HEK293 (cell line): ENCODE measurements around the gene ALS2CL.

ENCODE experiments used
- CTCF ChIA-PET: fragments of 350-600 bp; formaldehyde crosslinking; extraction: SDS; loops from one replicate; lab custom pipeline; 2021; ENCODE audit warnings: antibody characterized with exemption; lab: Yijun Ruan, JAX
- POLR2A ChIA-PET: fragments of 300-600 bp; formaldehyde crosslinking; extraction: SDS; loops from one replicate; lab custom pipeline; 2020; ENCODE audit warnings: antibody characterized with exemption, inconsistent platforms; lab: Yijun Ruan, JAX
- H3K27ac ChIP-seq: fragments of 200-500 bp; sonication (Bioruptor generic); 2 replicates; pipeline ENCODE4 v1.5.1; 2014; ENCODE audit warnings: low read depth, low read length, control low read depth, inconsistent platforms; ENCODE audit errors: extremely low read depth
- H3K36me3 ChIP-seq, 2 experiments: fragments of 200-500 bp in 1 of 2; sonication (Bioruptor generic) in 1 of 2; 1 replicate in 1 of 2; 2 replicates in 1 of 2; pipeline ENCODE4 v1.5.1; 2014 to 2017; ENCODE audit warnings: inconsistent platforms in 2 of 2, low read length in 2 of 2; ENCODE audit not compliant: control insufficient read depth in 2 of 2, insufficient read depth in 1 of 2
- H3K4me1 ChIP-seq: fragments of 200-500 bp; sonication (Bioruptor generic); 2 replicates; pipeline ENCODE4 v1.5.1; 2014; ENCODE audit warnings: mild to moderate bottlenecking, low read length, inconsistent platforms; ENCODE audit not compliant: control insufficient read depth, insufficient read depth
- H3K4me3 ChIP-seq: 2 replicates; pipeline ENCODE4 v1.5.1; 2011; ENCODE audit warnings: low read depth, mild to moderate bottlenecking, control low read depth, low read length, moderate library complexity
- H3K9me3 ChIP-seq: fragments of 200-500 bp; sonication (Bioruptor generic); 2 replicates; pipeline ENCODE4 v1.5.1; 2014; ENCODE audit warnings: low read depth, low read length, inconsistent platforms; ENCODE audit not compliant: control insufficient read depth, insufficient read depth
- BCL11B ChIP-seq: fragments of 450-650 bp; formaldehyde crosslinking; IDR thresholded peaks from 2 replicates; pipeline ENCODE4 v1.5.1; 2016; ENCODE audit warnings: low read depth, missing biosample characterization, missing genetic modification characterization
- FEZF1 ChIP-seq: fragments of 450-650 bp; formaldehyde crosslinking; IDR thresholded peaks from 2 replicates; pipeline ENCODE4 v1.5.1; 2016; ENCODE audit warnings: missing biosample characterization, missing genetic modification characterization
- KLF10 ChIP-seq: fragments of 450-650 bp; IDR thresholded peaks from 2 replicates; pipeline ENCODE4 v1.5.1; 2018; ENCODE audit warnings: missing biosample characterization, mild to moderate bottlenecking, missing genetic modification characterization
- PRDM1 ChIP-seq: fragments of 450-650 bp; formaldehyde crosslinking; IDR thresholded peaks from 2 replicates; pipeline ENCODE4; 2016; ENCODE audit warnings: missing biosample characterization, missing genetic modification characterization
- ZBTB21 ChIP-seq: fragments of 450-650 bp; formaldehyde crosslinking; IDR thresholded peaks from 2 replicates; pipeline ENCODE4 v1.5.1; 2017; ENCODE audit warnings: missing biosample characterization, missing genetic modification characterization
- ZNF133 ChIP-seq: fragments of 450-650 bp; formaldehyde crosslinking; IDR thresholded peaks from 2 replicates; pipeline ENCODE4 v1.5.1; 2016; ENCODE audit warnings: missing biosample characterization, missing genetic modification characterization
- ZNF350 ChIP-seq: fragments of 450-650 bp; formaldehyde crosslinking; IDR thresholded peaks from 2 replicates; pipeline ENCODE4 v1.5.0; 2017; ENCODE audit warnings: missing biosample characterization, mild to moderate bottlenecking, missing genetic modification characterization
- ZNF521 ChIP-seq: fragments of 450-650 bp; formaldehyde crosslinking; IDR thresholded peaks from 2 replicates; pipeline ENCODE4 v1.5.1; 2017; ENCODE audit warnings: missing biosample characterization, mild to moderate bottlenecking, missing genetic modification characterization
- ZNF529 ChIP-seq: fragments of 450-650 bp; formaldehyde crosslinking; IDR thresholded peaks from 2 replicates; pipeline ENCODE4 v1.5.1; 2017; ENCODE audit warnings: missing genetic modification characterization, missing biosample characterization; ENCODE audit not compliant: insufficient replicate concordance
- ZNF660 ChIP-seq: fragments of 450-650 bp; IDR thresholded peaks from 2 replicates; pipeline ENCODE4 v1.5.1; 2018; ENCODE audit warnings: missing biosample characterization, mild to moderate bottlenecking, missing genetic modification characterization
- ZNF677 ChIP-seq: fragments of 450-650 bp; IDR thresholded peaks from 2 replicates; pipeline ENCODE4 v1.5.0; 2018; ENCODE audit warnings: missing biosample characterization, mild to moderate bottlenecking, missing genetic modification characterization, moderate library complexity
- ZSCAN23 ChIP-seq: fragments of 450-650 bp; formaldehyde crosslinking; IDR thresholded peaks from 2 replicates; pipeline ENCODE4 v1.5.1; 2016; ENCODE audit warnings: missing biosample characterization, missing genetic modification characterization
- TF ChIP-seq, protein P1 (sequence below): fragments of 450-650 bp; IDR thresholded peaks from 2 replicates; pipeline ENCODE4 v1.5.1; 2018; ENCODE audit warnings: missing biosample characterization, mild to moderate bottlenecking, missing genetic modification characterization
- TF ChIP-seq, protein P2 (sequence below): fragments of 450-650 bp; formaldehyde crosslinking; IDR thresholded peaks from 2 replicates; pipeline ENCODE4 v1.5.1; 2016; ENCODE audit warnings: missing biosample characterization, missing genetic modification characterization
- TF ChIP-seq, protein P3 (sequence below): fragments of 450-650 bp; formaldehyde crosslinking; IDR thresholded peaks from 2 replicates; pipeline ENCODE4 v1.5.1; 2016; ENCODE audit warnings: missing biosample characterization, missing genetic modification characterization
- TF ChIP-seq, protein P4 (sequence below): IDR thresholded peaks from 2 replicates; pipeline ENCODE4 v1.6.1; 2011; ENCODE audit warnings: mild to moderate bottlenecking, low read depth, low read length, borderline replicate concordance
- TF ChIP-seq, protein P5 (sequence below): fragments of 450-650 bp; formaldehyde crosslinking; IDR thresholded peaks from 2 replicates; pipeline ENCODE4 v1.5.1; 2016; ENCODE audit warnings: missing biosample characterization, missing genetic modification characterization

Gene ALS2CL

DNA sequence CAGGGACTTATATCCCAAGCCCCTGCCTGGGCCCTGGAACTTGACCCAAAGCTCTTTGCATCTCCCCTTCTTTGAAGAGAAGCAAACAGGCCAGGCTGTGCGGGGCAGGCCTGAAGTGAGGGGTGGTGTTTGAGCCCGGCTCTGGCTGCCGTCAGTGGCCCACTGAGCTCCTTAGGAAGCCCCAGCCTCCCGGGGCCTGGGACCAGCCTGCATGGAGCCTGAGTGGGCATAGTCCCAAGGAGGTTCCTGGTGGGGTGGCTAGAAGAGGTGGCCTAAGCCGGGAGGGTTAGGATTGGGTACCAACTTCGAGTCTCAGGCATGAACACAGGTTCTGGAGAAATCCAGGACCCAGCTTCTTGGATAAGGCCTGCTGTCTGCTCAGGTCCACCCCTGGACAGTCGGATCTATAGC lies 14.1 kb upstream of the ALS2CL start (continued):
- no peak for TF ChIP-seq ZNF350 (tag by site-specific recombination)
- TF ChIP-seq FEZF1 (tag by site-specific recombination) = no peak
- no peak for TF ChIP-seq BCL11B
- TF ChIP-seq ZNF660 = no peak
- no peak for TF ChIP-seq ZBTB21 (tag by site-specific recombination)

DNA sequence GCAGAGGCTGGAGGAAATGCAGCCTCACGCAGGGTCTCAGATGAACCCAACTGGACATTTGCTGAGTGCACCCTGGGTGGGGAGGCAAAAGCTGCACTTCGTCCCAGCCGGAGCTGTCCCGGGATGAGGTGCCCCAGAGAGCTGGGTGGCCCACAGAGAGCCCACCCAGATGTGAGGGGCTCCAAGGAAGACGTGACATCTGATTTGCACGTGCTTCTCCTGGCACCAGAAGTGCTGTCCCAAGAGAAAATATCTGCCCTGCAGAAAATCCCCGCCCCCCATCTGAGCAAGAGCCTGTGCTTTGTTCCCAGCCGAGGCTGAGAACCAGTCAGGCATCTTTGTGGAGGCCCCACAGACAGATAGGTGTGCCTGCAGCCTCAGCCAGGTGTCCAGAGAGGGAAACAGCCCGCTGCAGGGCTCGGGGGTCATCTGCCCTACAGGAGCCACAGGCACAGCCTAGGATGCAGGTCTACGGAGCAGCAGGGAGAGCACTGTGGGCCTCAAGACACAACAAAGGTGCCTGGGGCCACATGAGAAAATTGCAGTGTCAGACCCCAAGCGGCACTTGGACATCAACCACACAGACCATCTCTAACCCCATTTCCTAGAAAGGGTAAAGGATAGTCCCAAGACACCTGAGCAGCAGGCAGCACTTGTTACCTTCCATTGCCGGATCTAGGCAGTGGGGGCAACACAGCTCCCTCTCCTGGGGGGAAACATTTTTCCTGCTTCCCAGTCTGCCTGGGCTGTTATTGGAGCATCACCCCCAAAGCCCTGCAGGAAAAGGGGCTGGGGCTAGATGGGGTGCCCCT lies 13.5 kb upstream of the ALS2CL start:
- ChIA-PET CTCF (interaction anchor here (0.6 to 2.5 kb wide), 4 partner anchors 10 to 389 kb away, joined by 3 to 8 read pairs (median 3); no protein-coding TSS in a partner anchor), POLR2A (no interaction called here)
- Histone ChIP-seq H3K4me3 (no peak overlapping the region), H3K4me1 (no peaks in the 10 kb centered on the region), H3K36me3 (no peaks in the 10 kb centered on the region), H3K27ac (no peak overlapping the region), H3K9me3 (no peaks in the 10 kb centered on the region)
- TF ChIP-seq ZNF133 (tag by site-specific recombination) (no peak), ZNF521 (tag by site-specific recombination) (no peak), KLF10 (no peak), ZNF660 (no peak), ZNF677 (no peak), PRDM1 (no peak), ZSCAN23 (tag by site-specific recombination) (no peak), ZNF529 (tag by site-specific recombination) (no peak)
- TF ChIP-seq, protein P1, sequence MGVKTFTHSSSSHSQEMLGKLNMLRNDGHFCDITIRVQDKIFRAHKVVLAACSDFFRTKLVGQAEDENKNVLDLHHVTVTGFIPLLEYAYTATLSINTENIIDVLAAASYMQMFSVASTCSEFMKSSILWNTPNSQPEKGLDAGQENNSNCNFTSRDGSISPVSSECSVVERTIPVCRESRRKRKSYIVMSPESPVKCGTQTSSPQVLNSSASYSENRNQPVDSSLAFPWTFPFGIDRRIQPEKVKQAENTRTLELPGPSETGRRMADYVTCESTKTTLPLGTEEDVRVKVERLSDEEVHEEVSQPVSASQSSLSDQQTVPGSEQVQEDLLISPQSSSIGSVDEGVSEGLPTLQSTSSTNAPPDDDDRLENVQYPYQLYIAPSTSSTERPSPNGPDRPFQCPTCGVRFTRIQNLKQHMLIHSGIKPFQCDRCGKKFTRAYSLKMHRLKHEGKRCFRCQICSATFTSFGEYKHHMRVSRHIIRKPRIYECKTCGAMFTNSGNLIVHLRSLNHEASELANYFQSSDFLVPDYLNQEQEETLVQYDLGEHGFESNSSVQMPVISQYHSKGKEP (tag by site-specific recombination) = no peak
- TF ChIP-seq, protein P2, sequence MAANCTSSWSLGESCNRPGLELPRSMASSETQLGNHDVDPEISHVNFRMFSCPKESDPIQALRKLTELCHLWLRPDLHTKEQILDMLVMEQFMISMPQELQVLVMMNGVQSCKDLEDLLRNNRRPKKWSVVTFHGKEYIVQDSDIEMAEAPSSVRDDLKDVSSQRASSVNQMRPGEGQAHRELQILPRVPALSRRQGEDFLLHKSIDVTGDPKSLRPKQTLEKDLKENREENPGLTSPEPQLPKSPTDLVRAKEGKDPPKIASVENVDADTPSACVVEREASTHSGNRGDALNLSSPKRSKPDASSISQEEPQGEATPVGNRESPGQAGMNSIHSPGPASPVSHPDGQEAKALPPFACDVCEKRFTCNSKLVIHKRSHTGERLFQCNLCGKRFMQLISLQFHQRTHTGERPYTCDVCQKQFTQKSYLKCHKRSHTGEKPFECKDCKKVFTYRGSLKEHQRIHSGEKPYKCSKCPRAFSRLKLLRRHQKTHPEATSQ (tag by site-specific recombination) = no peak
- TF ChIP-seq, protein P3, sequence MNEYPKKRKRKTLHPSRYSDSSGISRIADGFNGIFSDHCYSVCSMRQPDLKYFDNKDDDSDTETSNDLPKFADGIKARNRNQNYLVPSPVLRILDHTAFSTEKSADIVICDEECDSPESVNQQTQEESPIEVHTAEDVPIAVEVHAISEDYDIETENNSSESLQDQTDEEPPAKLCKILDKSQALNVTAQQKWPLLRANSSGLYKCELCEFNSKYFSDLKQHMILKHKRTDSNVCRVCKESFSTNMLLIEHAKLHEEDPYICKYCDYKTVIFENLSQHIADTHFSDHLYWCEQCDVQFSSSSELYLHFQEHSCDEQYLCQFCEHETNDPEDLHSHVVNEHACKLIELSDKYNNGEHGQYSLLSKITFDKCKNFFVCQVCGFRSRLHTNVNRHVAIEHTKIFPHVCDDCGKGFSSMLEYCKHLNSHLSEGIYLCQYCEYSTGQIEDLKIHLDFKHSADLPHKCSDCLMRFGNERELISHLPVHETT = no peak
- TF ChIP-seq, protein P4, sequence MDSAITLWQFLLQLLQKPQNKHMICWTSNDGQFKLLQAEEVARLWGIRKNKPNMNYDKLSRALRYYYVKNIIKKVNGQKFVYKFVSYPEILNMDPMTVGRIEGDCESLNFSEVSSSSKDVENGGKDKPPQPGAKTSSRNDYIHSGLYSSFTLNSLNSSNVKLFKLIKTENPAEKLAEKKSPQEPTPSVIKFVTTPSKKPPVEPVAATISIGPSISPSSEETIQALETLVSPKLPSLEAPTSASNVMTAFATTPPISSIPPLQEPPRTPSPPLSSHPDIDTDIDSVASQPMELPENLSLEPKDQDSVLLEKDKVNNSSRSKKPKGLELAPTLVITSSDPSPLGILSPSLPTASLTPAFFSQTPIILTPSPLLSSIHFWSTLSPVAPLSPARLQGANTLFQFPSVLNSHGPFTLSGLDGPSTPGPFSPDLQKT = no peak
- TF ChIP-seq, protein P5, sequence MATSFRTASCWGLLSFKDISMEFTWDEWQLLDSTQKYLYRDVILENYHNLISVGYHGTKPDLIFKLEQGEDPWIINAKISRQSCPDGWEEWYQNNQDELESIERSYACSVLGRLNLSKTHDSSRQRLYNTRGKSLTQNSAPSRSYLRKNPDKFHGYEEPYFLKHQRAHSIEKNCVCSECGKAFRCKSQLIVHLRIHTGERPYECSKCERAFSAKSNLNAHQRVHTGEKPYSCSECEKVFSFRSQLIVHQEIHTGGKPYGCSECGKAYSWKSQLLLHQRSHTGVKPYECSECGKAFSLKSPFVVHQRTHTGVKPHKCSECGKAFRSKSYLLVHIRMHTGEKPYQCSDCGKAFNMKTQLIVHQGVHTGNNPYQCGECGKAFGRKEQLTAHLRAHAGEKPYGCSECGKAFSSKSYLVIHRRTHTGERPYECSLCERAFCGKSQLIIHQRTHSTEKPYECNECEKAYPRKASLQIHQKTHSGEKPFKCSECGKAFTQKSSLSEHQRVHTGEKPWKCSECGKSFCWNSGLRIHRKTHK = no peak
